ENCODE results near the gene TPRX1.
"Not testable (repeated sequence)": the region's sequence is repeated elsewhere in the genome, so short reads cannot be mapped to it uniquely, and the experiment has no call there.

The TPRX1 gene

DNA sequence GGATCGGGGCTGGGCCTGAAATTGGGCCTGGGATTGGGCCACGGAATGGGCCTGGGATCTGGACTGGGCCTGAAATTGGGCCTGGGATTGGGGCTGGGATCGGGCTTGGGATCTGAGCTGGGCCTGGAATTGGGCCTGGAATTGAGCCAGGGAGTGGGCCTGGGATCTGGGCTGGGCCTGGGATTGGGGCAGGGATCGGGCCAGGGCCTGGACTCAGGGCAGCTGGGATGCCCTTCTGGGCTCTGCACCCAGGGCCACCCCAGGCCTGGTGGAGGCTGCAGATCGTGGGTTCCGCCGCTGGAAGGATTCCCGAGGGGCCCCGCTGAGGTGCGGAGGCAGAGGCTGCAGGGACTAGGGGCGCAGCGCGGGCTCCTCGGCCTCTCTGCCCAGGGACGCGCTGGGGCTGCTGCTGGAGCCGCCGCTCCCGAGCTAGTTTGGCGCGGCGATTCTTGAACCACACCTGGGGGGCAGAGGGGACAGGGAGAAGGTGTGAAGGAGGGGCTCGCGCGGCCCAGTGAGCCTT, 1.8 kb downstream of the TPRX1 start:
- H3K4me1 ChIP-seq (ENCODE audit: control insufficient read depth, insufficient read depth, low read length) = no peaks in the 10 kb centered on the region
- no CpG with 5 or more reads among the region's 25 CpGs for WGBS (ENCODE audit: insufficient coverage, insufficient read length)
- H3K9me3 ChIP-seq (ENCODE audit: control insufficient read depth, insufficient read depth, low read length) = no peaks in the 10 kb centered on the region
- H3K27me3 ChIP-seq (ENCODE audit: control insufficient read depth, insufficient read depth, low read length) = no peaks in the 10 kb centered on the region
- no peak for DNase-seq (ENCODE audit: low read depth, low spot score)
- H3K36me3 ChIP-seq (ENCODE audit: control insufficient read depth, insufficient read depth, low read length) = no peaks in the 10 kb centered on the region
- H3K4me3 ChIP-seq (ENCODE audit: low read length) = no peak overlapping the region
- H3K27ac ChIP-seq (ENCODE audit: low read length) = no peak overlapping the region

DNA sequence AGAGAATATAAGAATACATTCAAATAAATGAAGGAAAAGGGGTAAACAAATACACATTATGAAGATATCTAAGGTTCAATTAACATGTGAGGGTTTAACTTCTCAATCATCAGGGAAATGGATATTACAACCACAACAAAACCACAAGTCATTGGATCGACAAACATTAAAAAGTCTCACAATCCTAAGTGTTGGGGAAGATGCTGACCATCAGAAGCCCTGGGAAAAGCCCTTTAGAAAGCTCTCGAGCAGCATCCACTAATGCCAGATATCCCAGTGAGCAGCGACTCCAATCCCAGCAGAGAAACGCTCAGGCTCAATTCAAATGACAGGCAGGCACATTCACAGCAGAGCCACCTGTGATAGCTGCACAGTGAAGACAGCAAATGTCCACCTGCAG, 3.1 kb downstream of the TPRX1 start:
- Histone ChIP-seq H3K9me3 (ENCODE audit: control insufficient read depth, insufficient read depth, low read length) (no peaks in the 10 kb centered on the region), H3K36me3 (ENCODE audit: control insufficient read depth, insufficient read depth, low read length) (no peaks in the 10 kb centered on the region), H3K4me1 (ENCODE audit: control insufficient read depth, insufficient read depth, low read length) (no peaks in the 10 kb centered on the region), H3K4me3 (ENCODE audit: low read length) (no peak overlapping the region), H3K27me3 (ENCODE audit: control insufficient read depth, insufficient read depth, low read length) (no peaks in the 10 kb centered on the region), H3K27ac (ENCODE audit: low read length) (no peak overlapping the region)
- WGBS (ENCODE audit: insufficient coverage, insufficient read length) = no CpG with 5 or more reads among the region's 4 CpGs
- DNase-seq (ENCODE audit: low read depth, low spot score) = no peak

DNA sequence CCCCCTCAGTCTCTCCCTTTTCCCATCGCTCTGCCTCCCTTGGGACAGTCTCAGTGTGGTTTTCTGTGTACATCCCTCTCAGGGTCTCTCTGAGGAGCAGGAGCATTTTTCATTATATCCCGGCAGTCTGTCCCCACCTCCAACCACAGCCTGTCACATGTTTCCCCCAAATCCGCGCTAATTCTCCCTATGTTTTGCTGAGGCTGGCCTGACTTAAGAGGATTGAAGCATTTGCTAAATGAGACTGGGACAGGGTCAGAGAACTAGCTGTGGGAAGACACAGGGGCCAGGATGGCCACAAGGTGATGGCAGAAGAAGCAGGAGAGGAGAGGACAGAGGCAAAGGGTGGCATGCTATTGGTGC, 5.5 kb downstream of the TPRX1 start:
- no peak overlapping the region for H3K4me3 ChIP-seq (ENCODE audit: low read length)
- no peaks in the 10 kb centered on the region for H3K4me1 ChIP-seq (ENCODE audit: control insufficient read depth, insufficient read depth, low read length)
- H3K9me3 ChIP-seq (ENCODE audit: control insufficient read depth, insufficient read depth, low read length) = no peaks in the 10 kb centered on the region
- H3K27me3 ChIP-seq (ENCODE audit: control insufficient read depth, insufficient read depth, low read length) = no peaks in the 10 kb centered on the region
- no CpG with 5 or more reads among the region's 4 CpGs for WGBS (ENCODE audit: insufficient coverage, insufficient read length)
- DNase-seq (ENCODE audit: low read depth, low spot score) = no peak
- no peaks in the 10 kb centered on the region for H3K36me3 ChIP-seq (ENCODE audit: control insufficient read depth, insufficient read depth, low read length)
- no peak overlapping the region for H3K27ac ChIP-seq (ENCODE audit: low read length)

DNA sequence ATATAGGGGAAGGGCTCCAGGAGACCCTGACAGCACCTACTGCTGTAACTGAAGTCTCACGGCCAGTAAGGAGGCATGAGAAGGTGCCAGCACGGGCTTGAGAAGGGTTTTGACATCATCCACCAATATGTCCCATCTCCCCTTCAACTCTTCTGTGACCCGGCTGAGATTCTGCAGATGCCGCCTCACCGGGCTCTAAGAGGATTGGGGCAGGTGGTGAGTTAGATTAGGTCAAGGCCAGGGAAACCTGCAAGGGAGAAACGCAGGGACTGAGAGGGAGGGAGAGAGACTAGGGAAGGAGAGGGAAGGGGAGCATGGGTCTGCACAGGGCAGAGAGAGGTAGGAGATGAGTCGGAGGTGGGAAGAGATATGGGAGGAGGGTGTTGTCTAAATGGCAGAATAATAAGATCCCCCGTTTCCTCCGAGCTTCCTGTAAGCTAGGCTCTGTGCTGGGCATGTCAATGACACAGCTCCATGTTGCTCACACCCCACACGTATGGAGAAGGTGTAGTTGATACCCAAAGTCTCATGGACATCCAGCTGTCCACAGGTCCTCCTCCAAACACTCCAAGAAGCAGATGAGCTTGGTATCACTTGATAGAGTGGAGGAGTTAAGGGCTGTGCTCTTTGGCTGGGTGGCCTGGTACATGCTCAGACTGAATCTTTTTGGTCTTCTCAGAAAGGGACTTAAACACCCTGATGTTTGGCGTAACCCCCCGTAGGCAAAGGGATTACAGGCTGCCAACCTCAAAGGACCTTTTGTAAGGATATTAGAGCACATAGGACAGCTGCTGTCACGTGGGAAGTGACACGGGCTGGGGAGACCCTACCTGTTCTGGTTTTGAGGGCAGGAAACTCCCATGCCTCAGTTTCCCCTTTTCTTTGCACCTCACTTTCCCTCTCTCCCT, 6.1 kb downstream of the TPRX1 start:
- no peak for DNase-seq (ENCODE audit: low read depth, low spot score)
- Histone ChIP-seq H3K9me3 (ENCODE audit: control insufficient read depth, insufficient read depth, low read length) (no peaks in the 10 kb centered on the region), H3K27ac (ENCODE audit: low read length) (no peak overlapping the region), H3K4me1 (ENCODE audit: control insufficient read depth, insufficient read depth, low read length) (no peaks in the 10 kb centered on the region), H3K36me3 (ENCODE audit: control insufficient read depth, insufficient read depth, low read length) (no peaks in the 10 kb centered on the region), H3K27me3 (ENCODE audit: control insufficient read depth, insufficient read depth, low read length) (no peaks in the 10 kb centered on the region), H3K4me3 (ENCODE audit: low read length) (no peak overlapping the region)
- no CpG with 5 or more reads among the region's 14 CpGs for WGBS (ENCODE audit: insufficient coverage, insufficient read length)

DNA sequence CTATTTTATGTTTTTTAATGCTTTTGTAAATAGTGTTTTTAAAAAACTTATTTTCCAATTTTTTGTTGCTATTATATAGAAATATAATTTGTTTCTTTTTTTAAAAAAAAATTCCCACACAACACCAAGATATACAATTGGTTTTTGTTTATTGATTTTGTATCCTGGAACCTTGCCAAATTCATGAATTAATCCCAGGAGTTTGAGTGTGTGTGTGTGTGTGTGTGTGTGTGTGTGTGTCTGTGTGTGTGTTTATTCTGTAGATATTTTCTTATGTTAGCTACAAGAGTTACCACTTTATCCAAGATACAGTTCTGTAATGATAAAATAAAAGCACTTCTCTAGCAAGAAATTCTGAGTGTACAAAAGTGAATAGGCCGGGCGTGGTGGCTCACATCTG, 7.6 kb downstream of the TPRX1 start:
- no CpG with 5 or more reads among the region's 2 CpGs for WGBS (ENCODE audit: insufficient coverage, insufficient read length)
- Histone ChIP-seq H3K9me3 (ENCODE audit: control insufficient read depth, insufficient read depth, low read length) (no peaks in the 10 kb centered on the region), H3K36me3 (ENCODE audit: control insufficient read depth, insufficient read depth, low read length) (no peaks in the 10 kb centered on the region), H3K27me3 (ENCODE audit: control insufficient read depth, insufficient read depth, low read length) (no peaks in the 10 kb centered on the region), H3K27ac (ENCODE audit: low read length) (no peak overlapping the region), H3K4me3 (ENCODE audit: low read length) (no peak overlapping the region), H3K4me1 (ENCODE audit: control insufficient read depth, insufficient read depth, low read length) (no peaks in the 10 kb centered on the region)
- DNase-seq (ENCODE audit: low read depth, low spot score) = no peak

DNA sequence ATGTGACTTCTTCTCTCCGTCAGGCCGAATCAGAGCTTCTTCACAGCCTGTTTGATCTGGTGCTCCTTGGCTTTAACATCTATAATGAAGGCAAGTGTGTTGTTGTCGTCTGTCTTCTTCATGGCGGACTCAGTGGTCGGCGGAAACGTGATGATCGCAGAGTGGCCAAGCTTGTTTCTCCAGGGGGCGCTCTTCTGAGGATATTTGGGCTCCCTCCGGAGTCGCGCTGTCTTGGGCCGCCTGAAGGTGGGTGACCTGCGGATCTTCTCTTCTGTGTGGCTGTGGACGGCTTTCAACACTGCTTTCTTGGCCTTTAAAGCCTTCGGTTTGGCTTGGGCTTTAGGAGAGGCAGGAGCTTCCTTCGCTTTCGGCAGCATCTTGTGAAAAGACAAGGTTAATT, 9.8 kb downstream of the TPRX1 start:
- H3K27ac ChIP-seq (ENCODE audit: low read length) = no peak overlapping the region
- no peaks in the 10 kb centered on the region for H3K36me3 ChIP-seq (ENCODE audit: control insufficient read depth, insufficient read depth, low read length)
- no CpG with 5 or more reads among the region's 18 CpGs for WGBS (ENCODE audit: insufficient coverage, insufficient read length)
- H3K27me3 ChIP-seq (ENCODE audit: control insufficient read depth, insufficient read depth, low read length) = no peaks in the 10 kb centered on the region
- no peaks in the 10 kb centered on the region for H3K4me1 ChIP-seq (ENCODE audit: control insufficient read depth, insufficient read depth, low read length)
- H3K9me3 ChIP-seq (ENCODE audit: control insufficient read depth, insufficient read depth, low read length) = no peaks in the 10 kb centered on the region
- no peak overlapping the region for H3K4me3 ChIP-seq (ENCODE audit: low read length)
- DNase-seq (ENCODE audit: low read depth, low spot score) = no peak

DNA sequence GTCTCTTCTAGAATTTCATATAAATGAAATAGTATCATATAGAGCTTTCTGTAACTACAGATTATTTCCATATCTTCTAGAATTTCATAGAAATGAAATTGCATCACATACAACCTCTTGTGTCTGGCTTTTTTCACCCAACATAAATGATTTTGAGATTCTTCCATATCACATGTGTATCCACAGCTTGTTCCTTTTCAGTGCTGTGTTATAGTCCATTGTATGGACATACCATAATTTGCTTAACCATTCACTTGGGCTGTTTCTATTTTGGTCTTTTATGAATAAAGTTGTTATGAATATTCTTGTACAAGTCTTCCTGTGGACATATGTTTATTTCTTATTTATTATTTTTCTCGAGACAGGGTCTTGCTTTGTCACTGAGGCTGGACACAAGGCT, 11.7 kb downstream of the TPRX1 start:
- Histone ChIP-seq H3K9me3 (ENCODE audit: control insufficient read depth, insufficient read depth, low read length) (no peaks in the 10 kb centered on the region), H3K27ac (ENCODE audit: low read length) (no peak overlapping the region), H3K36me3 (ENCODE audit: control insufficient read depth, insufficient read depth, low read length) (no peaks in the 10 kb centered on the region), H3K27me3 (ENCODE audit: control insufficient read depth, insufficient read depth, low read length) (no peaks in the 10 kb centered on the region), H3K4me1 (ENCODE audit: control insufficient read depth, insufficient read depth, low read length) (no peaks in the 10 kb centered on the region), H3K4me3 (ENCODE audit: low read length) (no peak overlapping the region)
- DNase-seq (ENCODE audit: low read depth, low spot score) = no peak
- no CpG with 5 or more reads among the region's 1 CpG for WGBS (ENCODE audit: insufficient coverage, insufficient read length)

DNA sequence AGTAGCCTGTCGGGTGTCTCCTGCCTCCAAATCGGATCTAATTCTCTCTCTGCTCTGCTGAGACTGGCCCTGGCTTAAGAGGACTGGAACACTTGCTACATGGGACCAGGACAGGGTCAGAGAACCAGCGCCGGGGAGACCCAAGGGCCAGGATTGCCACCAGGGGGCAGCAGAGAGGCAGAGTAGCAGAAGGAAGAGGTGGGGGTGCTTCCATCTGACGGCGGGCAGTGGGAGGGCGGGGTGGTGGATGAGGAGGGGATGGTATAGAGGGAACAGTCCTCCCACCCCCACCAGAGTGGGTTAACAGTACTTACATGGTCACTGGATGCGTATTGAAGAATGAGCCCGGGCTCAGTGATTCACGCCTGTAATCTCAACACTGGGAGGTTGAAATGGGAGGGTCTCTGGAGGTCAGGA, 13.9 kb downstream of the TPRX1 start:
- Histone ChIP-seq H3K4me1 (ENCODE audit: control insufficient read depth, insufficient read depth, low read length) (no peaks in the 10 kb centered on the region), H3K4me3 (ENCODE audit: low read length) (no peak overlapping the region), H3K27me3 (ENCODE audit: control insufficient read depth, insufficient read depth, low read length) (no peaks in the 10 kb centered on the region), H3K9me3 (ENCODE audit: control insufficient read depth, insufficient read depth, low read length) (no peaks in the 10 kb centered on the region), H3K27ac (ENCODE audit: low read length) (no peak overlapping the region), H3K36me3 (ENCODE audit: control insufficient read depth, insufficient read depth, low read length) (peaks cover 3% of the 10 kb centered on the region; the same call in 1 of the 2 replicates)
- no CpG with 5 or more reads among the region's 10 CpGs for WGBS (ENCODE audit: insufficient coverage, insufficient read length)
- DNase-seq (ENCODE audit: low read depth, low spot score) = no peak

DNA sequence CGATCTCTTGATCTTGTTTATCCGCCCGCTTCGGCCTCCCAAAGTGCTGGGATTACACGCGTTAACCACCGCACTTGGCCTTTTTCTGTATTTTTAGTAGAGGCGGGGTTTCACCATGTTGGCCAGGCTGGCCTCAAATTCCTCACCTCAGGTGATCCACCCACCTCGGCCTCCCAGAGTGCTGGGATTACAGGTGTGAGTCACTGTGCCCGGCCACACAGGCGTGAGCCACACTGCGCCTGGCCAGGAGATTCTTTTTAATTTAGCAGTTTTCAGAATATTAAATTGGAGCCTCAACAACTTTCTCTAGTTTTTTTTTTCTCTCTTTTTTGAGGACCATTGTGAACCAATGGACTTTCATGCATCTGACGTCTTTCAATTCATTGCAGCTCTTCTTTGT, 14.5 kb downstream of the TPRX1 start:
- H3K27ac ChIP-seq (ENCODE audit: low read length); H3K36me3 ChIP-seq (ENCODE audit: control insufficient read depth, insufficient read depth, low read length); DNase-seq (ENCODE audit: low read depth, low spot score); H3K4me3 ChIP-seq (ENCODE audit: low read length); H3K27me3 ChIP-seq (ENCODE audit: control insufficient read depth, insufficient read depth, low read length); H3K9me3 ChIP-seq (ENCODE audit: control insufficient read depth, insufficient read depth, low read length); H3K4me1 ChIP-seq (ENCODE audit: control insufficient read depth, insufficient read depth, low read length): not testable (repeated sequence)
- no CpG with 5 or more reads among the region's 13 CpGs for WGBS (ENCODE audit: insufficient coverage, insufficient read length)

DNA sequence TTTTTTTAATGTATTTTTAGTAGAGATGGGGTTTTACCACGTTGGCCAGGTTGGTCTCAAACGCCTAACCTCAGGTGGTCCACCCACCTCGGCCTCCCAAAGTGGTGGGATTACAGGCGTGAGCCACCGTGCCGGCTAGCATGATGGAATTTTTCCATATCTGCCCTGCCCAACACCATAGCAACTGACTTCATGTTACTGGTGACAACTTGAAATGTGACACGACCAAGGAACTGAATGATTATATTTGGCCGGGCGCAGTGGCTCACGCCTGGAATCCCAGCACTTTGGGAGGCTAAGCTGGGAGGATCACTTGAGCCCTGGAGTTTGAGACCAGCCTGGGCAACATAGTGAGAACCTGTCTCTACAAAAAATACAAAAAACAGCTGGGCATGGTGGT, 17.0 kb downstream of the TPRX1 start:
- not testable (repeated sequence) for DNase-seq (ENCODE audit: low read depth, low spot score); H3K9me3 ChIP-seq (ENCODE audit: control insufficient read depth, insufficient read depth, low read length); H3K27me3 ChIP-seq (ENCODE audit: control insufficient read depth, insufficient read depth, low read length); H3K27ac ChIP-seq (ENCODE audit: low read length); H3K4me3 ChIP-seq (ENCODE audit: low read length); H3K4me1 ChIP-seq (ENCODE audit: control insufficient read depth, insufficient read depth, low read length)
- H3K36me3 ChIP-seq (ENCODE audit: control insufficient read depth, insufficient read depth, low read length) = peaks cover 10% of the 10 kb centered on the region; the same call in 1 of the 2 replicates
- no CpG with 5 or more reads among the region's 10 CpGs for WGBS (ENCODE audit: insufficient coverage, insufficient read length)

DNA sequence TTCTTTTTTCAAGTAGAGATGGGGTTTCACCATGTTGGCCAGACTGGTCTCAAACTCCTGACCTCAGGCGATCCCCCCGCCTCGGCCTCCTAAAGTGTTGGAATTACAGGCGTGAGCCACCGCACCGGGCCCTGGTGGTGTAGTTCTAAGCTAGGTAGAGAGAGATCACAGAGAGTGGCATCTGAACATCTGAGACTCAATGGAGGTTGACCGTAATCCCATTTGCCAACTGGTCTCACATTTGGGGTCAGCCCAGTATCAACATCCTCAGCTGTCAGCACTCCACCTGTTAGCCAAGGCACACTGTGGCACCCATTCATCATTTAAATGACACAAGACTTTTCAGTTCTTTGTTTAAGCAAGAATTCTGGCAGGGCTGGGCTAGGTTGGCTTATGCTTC, 17.8 kb downstream of the TPRX1 start:
- no peak overlapping the region for H3K27ac ChIP-seq (ENCODE audit: low read length)
- WGBS (ENCODE audit: insufficient coverage, insufficient read length) = no CpG with 5 or more reads among the region's 7 CpGs

More for the DNA sequence above, 17.8 kb downstream of the TPRX1 start:
- no peak for DNase-seq (ENCODE audit: low read depth, low spot score)
- no peaks in the 10 kb centered on the region for H3K27me3 ChIP-seq (ENCODE audit: control insufficient read depth, insufficient read depth, low read length)
- H3K4me1 ChIP-seq (ENCODE audit: control insufficient read depth, insufficient read depth, low read length) = no peaks in the 10 kb centered on the region
- H3K4me3 ChIP-seq (ENCODE audit: low read length) = no peak overlapping the region
- no peaks in the 10 kb centered on the region for H3K9me3 ChIP-seq (ENCODE audit: control insufficient read depth, insufficient read depth, low read length)
- H3K36me3 ChIP-seq (ENCODE audit: control insufficient read depth, insufficient read depth, low read length) = peaks cover 18% of the 10 kb centered on the region
